GM03348 (cell line): ENCODE data around the gene MFN1.

Experiments used
- DNase-seq: peaks from one replicate; pipeline ENCODE4 v3.0.0; 2012; ENCODE audit warnings: low spot score

Gene MFN1

GRCh38 chr3:179336345-179336929 is 11.1 kb upstream of the MFN1 start:
- no peak for DNase-seq

GRCh38 chr3:179348325-179349013 is 960 bp downstream of the MFN1 start:
- no peak for DNase-seq

- no peak for DNase-seq
Observed at GRCh38 chr3:179355996-179356395, 8.5 kb downstream of the MFN1 start.

- DNase-seq, result no peak
Observed at GRCh38 chr3:179363332-179363731, 15.8 kb downstream of the MFN1 start.

- DNase-seq, result no peak
Observed at GRCh38 chr3:179369621-179370020, 22.1 kb downstream of the MFN1 start.

- DNase-seq, result no peak
Observed at GRCh38 chr3:179373938-179374337, 26.4 kb downstream of the MFN1 start.

GRCh38 chr3:179375091-179375999 is 27.8 kb downstream of the MFN1 start:
- DNase-seq, result no peak

- no peak for DNase-seq
Observed at GRCh38 chr3:179376474-179376873, 29.0 kb downstream of the MFN1 start.

GRCh38 chr3:179391906-179392305 is 44.4 kb downstream of the MFN1 start:
- no peak for DNase-seq

GRCh38 chr3:179398574-179399231 is 51.2 kb downstream of the MFN1 start:
- DNase-seq, result peak; percentile 47

GRCh38 chr3:179401561-179401960 is 54.1 kb downstream of the MFN1 start:
- no peak for DNase-seq

- DNase-seq, result no peak
Observed at GRCh38 chr3:179402963-179403362, 55.5 kb downstream of the MFN1 start.

- no peak for DNase-seq
Observed at GRCh38 chr3:179404307-179404706, 56.8 kb downstream of the MFN1 start.

- DNase-seq, result peak; percentile 24
Observed at GRCh38 chr3:179410331-179410730, 62.8 kb downstream of the MFN1 start.

GRCh38 chr3:179410999-179411398 is 63.5 kb downstream of the MFN1 start:
- DNase-seq, result no peak

GRCh38 chr3:179414804-179415203 is 67.3 kb downstream of the MFN1 start:
- no peak for DNase-seq

GRCh38 chr3:179415377-179415776 is 67.9 kb downstream of the MFN1 start:
- DNase-seq, result no peak

- DNase-seq, result peak; percentile 63
Observed at GRCh38 chr3:179416681-179417080, 69.2 kb downstream of the MFN1 start.

GRCh38 chr3:179418610-179419009 is 71.1 kb downstream of the MFN1 start:
- no peak for DNase-seq

GRCh38 chr3:179421500-179421899 is 74.0 kb downstream of the MFN1 start:
- peak; percentile 55 for DNase-seq

- DNase-seq, result no peak
Observed at GRCh38 chr3:179425075-179425474, 77.6 kb downstream of the MFN1 start.

GRCh38 chr3:179428876-179429548 is 81.5 kb downstream of the MFN1 start:
- DNase-seq, result no peak
